HEK293 (cell line): Measurements from ENCODE around the gene SBF2.

Experiments used
- CTCF ChIA-PET: fragments of 350-600 bp; formaldehyde crosslinking; extraction: SDS; loops from one replicate; lab custom pipeline; 2021; ENCODE audit warnings: antibody characterized with exemption; lab: Yijun Ruan, JAX
- POLR2A ChIA-PET: fragments of 300-600 bp; formaldehyde crosslinking; extraction: SDS; loops from one replicate; lab custom pipeline; 2020; ENCODE audit warnings: antibody characterized with exemption, inconsistent platforms; lab: Yijun Ruan, JAX
- H3K27ac ChIP-seq: fragments of 200-500 bp; sonication (Bioruptor generic); 2 replicates; pipeline ENCODE4 v1.5.1; 2014; ENCODE audit warnings: low read depth, low read length, control low read depth, inconsistent platforms; ENCODE audit errors: extremely low read depth
- H3K36me3 ChIP-seq, 2 experiments: fragments of 200-500 bp in 1 of 2; sonication (Bioruptor generic) in 1 of 2; 1 replicate in 1 of 2; 2 replicates in 1 of 2; pipeline ENCODE4 v1.5.1; 2014 to 2017; ENCODE audit warnings: inconsistent platforms in 2 of 2, low read length in 2 of 2; ENCODE audit not compliant: control insufficient read depth in 2 of 2, insufficient read depth in 1 of 2
- H3K4me1 ChIP-seq: fragments of 200-500 bp; sonication (Bioruptor generic); 2 replicates; pipeline ENCODE4 v1.5.1; 2014; ENCODE audit warnings: mild to moderate bottlenecking, low read length, inconsistent platforms; ENCODE audit not compliant: control insufficient read depth, insufficient read depth
- H3K4me3 ChIP-seq: 2 replicates; pipeline ENCODE4 v1.5.1; 2011; ENCODE audit warnings: low read depth, mild to moderate bottlenecking, control low read depth, low read length, moderate library complexity
- H3K9me3 ChIP-seq: fragments of 200-500 bp; sonication (Bioruptor generic); 2 replicates; pipeline ENCODE4 v1.5.1; 2014; ENCODE audit warnings: low read depth, low read length, inconsistent platforms; ENCODE audit not compliant: control insufficient read depth, insufficient read depth
- AEBP2 ChIP-seq: fragments of 450-650 bp; formaldehyde crosslinking; IDR thresholded peaks from 2 replicates; pipeline ENCODE4 v1.5.1; 2016; ENCODE audit warnings: missing biosample characterization, missing genetic modification characterization, borderline replicate concordance
- GFI1B ChIP-seq: fragments of 450-650 bp; formaldehyde crosslinking; IDR thresholded peaks from 2 replicates; pipeline ENCODE4 v1.5.1; 2016; ENCODE audit warnings: missing biosample characterization, missing genetic modification characterization
- HOXA7 ChIP-seq: sonication (generic); formaldehyde crosslinking; IDR thresholded peaks from 2 replicates; pipeline ENCODE4 v1.8.1; 2022; ENCODE audit warnings: missing genetic modification reagents, borderline replicate concordance
- KLF10 ChIP-seq: fragments of 450-650 bp; IDR thresholded peaks from 2 replicates; pipeline ENCODE4 v1.5.1; 2018; ENCODE audit warnings: missing biosample characterization, mild to moderate bottlenecking, missing genetic modification characterization
- KLF16 ChIP-seq: fragments of 450-650 bp; formaldehyde crosslinking; IDR thresholded peaks from 2 replicates; pipeline ENCODE4 v1.5.1; 2017; ENCODE audit warnings: missing biosample characterization, missing genetic modification characterization
- PRDM10 ChIP-seq: fragments of 450-650 bp; formaldehyde crosslinking; IDR thresholded peaks from 2 replicates; pipeline ENCODE4 v1.5.1; 2016; ENCODE audit warnings: missing biosample characterization, missing genetic modification characterization
- PRDM6 ChIP-seq: fragments of 450-650 bp; formaldehyde crosslinking; IDR thresholded peaks from 2 replicates; pipeline ENCODE4 v1.5.1; 2017; ENCODE audit warnings: missing biosample characterization, missing genetic modification characterization
- RBAK ChIP-seq: fragments of 450-650 bp; formaldehyde crosslinking; IDR thresholded peaks from 2 replicates; pipeline ENCODE4 v1.5.1; 2016; ENCODE audit warnings: missing biosample characterization, missing genetic modification characterization
- TCF7L2 ChIP-seq: IDR thresholded peaks from 2 replicates; pipeline ENCODE4 v1.6.1; 2011; ENCODE audit warnings: low read depth, mild to moderate bottlenecking, inconsistent platforms, low read length, moderate library complexity, borderline replicate concordance
- ZBTB48 ChIP-seq: fragments of 450-650 bp; formaldehyde crosslinking; IDR thresholded peaks from 2 replicates; pipeline ENCODE4 v1.5.1; 2016; ENCODE audit warnings: missing biosample characterization, missing genetic modification characterization
- ZNF148 ChIP-seq: fragments of 450-650 bp; formaldehyde crosslinking; IDR thresholded peaks from 2 replicates; pipeline ENCODE4 v1.5.0; 2017; ENCODE audit warnings: missing biosample characterization, missing genetic modification characterization, borderline replicate concordance
- ZNF24 ChIP-seq: fragments of 450-650 bp; formaldehyde crosslinking; IDR thresholded peaks from 2 replicates; pipeline ENCODE4 v1.5.1; 2016; ENCODE audit warnings: missing biosample characterization, missing genetic modification characterization
- ZNF280D ChIP-seq: fragments of 450-650 bp; formaldehyde crosslinking; IDR thresholded peaks from 2 replicates; pipeline ENCODE4 v1.5.1; 2016; ENCODE audit warnings: missing biosample characterization, missing genetic modification characterization
- ZNF510 ChIP-seq: fragments of 450-650 bp; formaldehyde crosslinking; IDR thresholded peaks from 2 replicates; pipeline ENCODE4 v1.5.1; 2018; ENCODE audit warnings: mild to moderate bottlenecking, missing genetic modification characterization, missing biosample characterization; ENCODE audit not compliant: insufficient replicate concordance
- ZNF561 ChIP-seq: fragments of 450-650 bp; IDR thresholded peaks from 2 replicates; pipeline ENCODE4 v1.5.1; 2018; ENCODE audit warnings: missing biosample characterization, missing genetic modification characterization, borderline replicate concordance
- ZNF837 ChIP-seq: fragments of 450-650 bp; formaldehyde crosslinking; IDR thresholded peaks from 2 replicates; pipeline ENCODE4 v1.5.1; 2016; ENCODE audit warnings: missing biosample characterization, missing genetic modification characterization
- ZSCAN30 ChIP-seq: fragments of 450-650 bp; IDR thresholded peaks from 2 replicates; pipeline ENCODE4 v1.5.1; 2018; ENCODE audit warnings: missing biosample characterization, mild to moderate bottlenecking, missing genetic modification characterization, moderate library complexity

SBF2 gene

GRCh38 chr11:10064828-10065227 lies 229.2 kb downstream of the SBF2 start:
- CTCF ChIA-PET: interaction anchor here (0.6 to 1.8 kb wide), 3 partner anchors 12 to 665 kb away, joined by 3 to 6 read pairs (median 3); no protein-coding TSS in a partner anchor
- Histone ChIP-seq H3K9me3 (no peaks in the 10 kb centered on the region), H3K36me3 (no peaks in the 10 kb centered on the region), H3K4me1 (no peaks in the 10 kb centered on the region), H3K4me3 (no peak overlapping the region), H3K27ac (no peak overlapping the region)
- no peak for TF ChIP-seq KLF10 (tag by site-specific recombination)
- no peak for TF ChIP-seq AEBP2 (tag by site-specific recombination)
- TF ChIP-seq KLF16 (tag by site-specific recombination): no peak
- no peak for TF ChIP-seq TCF7L2
- no peak for TF ChIP-seq ZNF561 (tag by site-specific recombination)
- TF ChIP-seq GFI1B: no peak
- no peak for TF ChIP-seq ZSCAN30 (tag by site-specific recombination)
- TF ChIP-seq RBAK (tag by site-specific recombination): no peak
- TF ChIP-seq ZNF24 (tag by site-specific recombination): no peak
- no peak for TF ChIP-seq HOXA7 (CRISPR knock-in tag)
- no peak for TF ChIP-seq ZNF280D (tag by site-specific recombination)
- POLR2A ChIA-PET: no interaction called here

GRCh38 chr11:10058356-10058755 lies 235.7 kb downstream of the SBF2 start:
- no peaks in the 10 kb centered on the region for H3K4me1 ChIP-seq
- H3K27ac ChIP-seq: no peak overlapping the region
- ChIA-PET POLR2A (no interaction called here), CTCF (interaction anchor here (0.7 to 1.5 kb wide), 2 partner anchors 18 to 153 kb away, joined by 3 to 5 read pairs; no protein-coding TSS in a partner anchor)
- H3K36me3 ChIP-seq: no peaks in the 10 kb centered on the region
- no peaks in the 10 kb centered on the region for H3K9me3 ChIP-seq
- no peak for TF ChIP-seq PRDM6 (tag by site-specific recombination)
- TF ChIP-seq ZNF148 (tag by site-specific recombination): no peak
- TF ChIP-seq PRDM10 (tag by site-specific recombination): no peak
- TF ChIP-seq ZBTB48 (tag by site-specific recombination): no peak
- TF ChIP-seq ZNF510 (tag by site-specific recombination): no peak
- no peak for TF ChIP-seq ZNF837 (tag by site-specific recombination)
- no peak overlapping the region for H3K4me3 ChIP-seq
